ENCODE results near the gene CWC22. TPM values are rescaled to one million over a fixed set of nuclear protein-coding genes. Genes with fewer than 3 reads are reported as not detected.

Gene CWC22
- total RNA-seq, 2 donors from 2014 or later, result 13.4 to 18.4 TPM

- intact Hi-C loops (cut with DNase I), result no loop called here
- no peak overlapping the region for H3K4me3 ChIP-seq
- no peak for DNase-seq
- H3K9me3 ChIP-seq, result no peaks in the 10 kb centered on the region
- no peaks in the 10 kb centered on the region for H3K4me1 ChIP-seq
- TF ChIP-seq, protein P1, sequence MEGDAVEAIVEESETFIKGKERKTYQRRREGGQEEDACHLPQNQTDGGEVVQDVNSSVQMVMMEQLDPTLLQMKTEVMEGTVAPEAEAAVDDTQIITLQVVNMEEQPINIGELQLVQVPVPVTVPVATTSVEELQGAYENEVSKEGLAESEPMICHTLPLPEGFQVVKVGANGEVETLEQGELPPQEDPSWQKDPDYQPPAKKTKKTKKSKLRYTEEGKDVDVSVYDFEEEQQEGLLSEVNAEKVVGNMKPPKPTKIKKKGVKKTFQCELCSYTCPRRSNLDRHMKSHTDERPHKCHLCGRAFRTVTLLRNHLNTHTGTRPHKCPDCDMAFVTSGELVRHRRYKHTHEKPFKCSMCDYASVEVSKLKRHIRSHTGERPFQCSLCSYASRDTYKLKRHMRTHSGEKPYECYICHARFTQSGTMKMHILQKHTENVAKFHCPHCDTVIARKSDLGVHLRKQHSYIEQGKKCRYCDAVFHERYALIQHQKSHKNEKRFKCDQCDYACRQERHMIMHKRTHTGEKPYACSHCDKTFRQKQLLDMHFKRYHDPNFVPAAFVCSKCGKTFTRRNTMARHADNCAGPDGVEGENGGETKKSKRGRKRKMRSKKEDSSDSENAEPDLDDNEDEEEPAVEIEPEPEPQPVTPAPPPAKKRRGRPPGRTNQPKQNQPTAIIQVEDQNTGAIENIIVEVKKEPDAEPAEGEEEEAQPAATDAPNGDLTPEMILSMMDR (IDR thresholded peaks at IDR 0.05), result no peak
- no peaks in the 10 kb centered on the region for H3K36me3 ChIP-seq
- H3K9ac ChIP-seq (ENCODE audit: low read depth in 2 of 2, low read length in 2 of 2), result no peak overlapping the region
- no peak overlapping the region for H3K27ac ChIP-seq
- H3K27me3 ChIP-seq, result peaks cover under 1% of the 10 kb centered on the region
These were observed 14.8 kb upstream of the CWC22 start for GRCh38 chr2:180021850-180022249.

DNA sequence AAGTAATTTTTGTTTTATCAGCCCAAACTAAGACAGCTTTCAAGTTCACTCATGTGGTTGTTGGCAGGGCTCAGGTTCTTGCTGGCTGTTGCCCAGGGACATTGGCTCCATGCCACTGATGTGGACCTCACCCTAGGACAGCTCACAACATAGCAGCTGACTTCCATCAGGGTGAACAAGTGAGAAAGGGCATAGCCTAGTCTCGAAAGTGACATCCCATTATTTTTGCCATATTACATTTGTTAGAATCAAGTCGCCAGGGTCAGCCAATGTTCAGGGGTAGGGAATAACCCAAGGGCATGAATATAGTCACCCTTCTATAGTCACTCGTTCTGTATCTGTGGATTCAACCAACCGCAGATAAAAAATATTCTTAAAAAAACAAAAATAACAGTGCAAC, 10.7 kb upstream of the CWC22 start:
- DNase-seq, result no peak
- intact Hi-C loops (cut with DNase I), result no loop called here
- TF ChIP-seq, protein P1 (IDR thresholded peaks at IDR 0.05), result no peak

DNA sequence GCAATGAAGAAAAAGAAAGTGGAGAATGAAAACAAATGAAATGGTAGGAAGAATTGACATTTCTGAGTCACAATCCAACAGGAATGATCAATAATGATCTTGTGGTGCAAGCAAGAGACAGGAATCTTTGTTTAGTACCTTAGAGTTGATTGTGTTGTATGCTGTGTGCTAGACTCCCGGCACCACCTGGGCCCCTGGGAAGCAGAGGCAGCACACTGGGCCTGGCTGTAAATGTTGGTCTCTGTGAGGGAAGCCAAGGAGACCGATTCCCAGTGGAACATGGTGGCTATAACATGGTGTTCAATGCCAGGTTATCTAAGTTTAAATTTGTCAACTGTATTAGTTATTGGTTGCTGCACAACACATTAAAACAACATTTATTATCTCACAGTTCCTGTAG, 9.8 kb upstream of the CWC22 start:
- no peaks in the 10 kb centered on the region for H3K9me3 ChIP-seq
- H3K27me3 ChIP-seq, result no peaks in the 10 kb centered on the region
- no peaks in the 10 kb centered on the region for H3K4me1 ChIP-seq
- no peak overlapping the region for H3K27ac ChIP-seq
- intact Hi-C loops (cut with DNase I), result no loop called here
- H3K36me3 ChIP-seq, result no peaks in the 10 kb centered on the region
- no peak for DNase-seq
- H3K4me3 ChIP-seq, result no peak overlapping the region
- TF ChIP-seq, protein P1 (IDR thresholded peaks at IDR 0.05), result no peak
- no peak overlapping the region for H3K9ac ChIP-seq (ENCODE audit: low read depth in 2 of 2, low read length in 2 of 2)

More for the DNA sequence above, 10.7 kb upstream of the CWC22 start:
- no peak overlapping the region for H3K4me3 ChIP-seq
- H3K9ac ChIP-seq (ENCODE audit: low read depth in 2 of 2, low read length in 2 of 2), result no peak overlapping the region
- H3K4me1 ChIP-seq, result no peaks in the 10 kb centered on the region
- H3K27ac ChIP-seq, result no peak overlapping the region
- no peaks in the 10 kb centered on the region for H3K36me3 ChIP-seq
- H3K27me3 ChIP-seq, result no peaks in the 10 kb centered on the region
- H3K9me3 ChIP-seq, result no peaks in the 10 kb centered on the region

GRCh38 chr2:180015951-180016709, 9.0 kb upstream of the CWC22 start:
- no peak overlapping the region for H3K27ac ChIP-seq
- TF ChIP-seq, protein P1 (IDR thresholded peaks at IDR 0.05), result no peak
- H3K9me3 ChIP-seq, result no peaks in the 10 kb centered on the region
- H3K9ac ChIP-seq (ENCODE audit: low read depth in 2 of 2, low read length in 2 of 2), result no peak overlapping the region
- H3K4me1 ChIP-seq, result no peaks in the 10 kb centered on the region
- no peaks in the 10 kb centered on the region for H3K27me3 ChIP-seq
- no peak for DNase-seq
- H3K36me3 ChIP-seq, result no peaks in the 10 kb centered on the region
- intact Hi-C loops (cut with DNase I), result no loop called here
- no peak overlapping the region for H3K4me3 ChIP-seq

- H3K4me3 ChIP-seq, result no peak overlapping the region
- DNase-seq, result no peak
- no peak overlapping the region for H3K9ac ChIP-seq (ENCODE audit: low read depth in 2 of 2, low read length in 2 of 2)
- no peaks in the 10 kb centered on the region for H3K4me1 ChIP-seq
- no peak overlapping the region for H3K27ac ChIP-seq
- no peaks in the 10 kb centered on the region for H3K9me3 ChIP-seq
- no peaks in the 10 kb centered on the region for H3K36me3 ChIP-seq
- H3K27me3 ChIP-seq, result no peaks in the 10 kb centered on the region
- TF ChIP-seq, protein P1 (IDR thresholded peaks at IDR 0.05), result no peak
- intact Hi-C loops (cut with DNase I), result no loop called here
These were observed 5.4 kb upstream of the CWC22 start for GRCh38 chr2:180012523-180012922.
